Left hindlimb (tissue), 1 donor: ENCODE data around the gene SPINK4.

ENCODE experiments used
- DNase-seq: peaks from one replicate; pipeline ENCODE4 v3.0.0-alpha.2; 2018

The SPINK4 gene

DNA sequence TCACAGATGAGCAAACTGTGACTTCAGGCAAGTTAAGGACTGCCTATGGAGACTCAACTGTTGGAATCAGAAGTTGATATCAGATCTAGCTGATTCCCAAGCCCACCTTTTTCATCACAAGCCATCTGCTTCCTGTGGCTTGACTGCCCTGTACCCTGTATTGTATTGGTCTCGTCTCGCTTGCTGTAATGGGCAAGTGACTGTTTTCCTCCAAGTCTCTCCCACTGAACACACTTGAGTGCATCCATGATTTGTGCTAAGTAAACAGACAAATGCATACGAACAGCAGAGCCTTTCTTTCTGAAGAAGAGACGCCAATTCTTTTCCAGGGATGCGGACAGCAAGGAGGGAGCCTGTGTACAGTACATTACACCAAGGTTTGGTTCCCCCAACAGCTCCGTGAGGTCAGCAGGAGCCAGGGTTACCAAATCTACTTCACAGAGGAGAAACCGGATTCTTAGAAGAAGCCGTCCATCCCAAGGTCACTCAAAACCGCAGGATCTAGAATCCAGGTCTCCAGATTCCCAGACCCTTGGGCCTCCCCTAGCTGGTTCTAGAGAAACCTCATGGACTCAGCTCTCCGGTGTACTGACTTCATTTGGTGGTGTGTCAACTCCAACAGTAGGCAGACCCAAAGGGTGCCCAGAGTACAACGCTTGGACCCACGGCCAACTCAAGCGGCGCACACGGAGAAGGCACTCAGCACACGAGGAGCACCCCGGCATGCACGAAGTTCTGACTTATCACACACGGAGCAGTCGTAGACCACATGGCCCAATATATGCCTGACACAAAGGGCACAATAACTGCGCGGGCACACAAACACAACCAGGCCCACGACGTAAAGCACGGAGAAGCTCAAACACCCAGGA lies 23.4 kb downstream of the SPINK4 start:
- no peak for DNase-seq

- DNase-seq, result peak; percentile 47
Measured at GRCh38 chr9:33264003-33264472, 24.1 kb downstream of the SPINK4 start.

DNA sequence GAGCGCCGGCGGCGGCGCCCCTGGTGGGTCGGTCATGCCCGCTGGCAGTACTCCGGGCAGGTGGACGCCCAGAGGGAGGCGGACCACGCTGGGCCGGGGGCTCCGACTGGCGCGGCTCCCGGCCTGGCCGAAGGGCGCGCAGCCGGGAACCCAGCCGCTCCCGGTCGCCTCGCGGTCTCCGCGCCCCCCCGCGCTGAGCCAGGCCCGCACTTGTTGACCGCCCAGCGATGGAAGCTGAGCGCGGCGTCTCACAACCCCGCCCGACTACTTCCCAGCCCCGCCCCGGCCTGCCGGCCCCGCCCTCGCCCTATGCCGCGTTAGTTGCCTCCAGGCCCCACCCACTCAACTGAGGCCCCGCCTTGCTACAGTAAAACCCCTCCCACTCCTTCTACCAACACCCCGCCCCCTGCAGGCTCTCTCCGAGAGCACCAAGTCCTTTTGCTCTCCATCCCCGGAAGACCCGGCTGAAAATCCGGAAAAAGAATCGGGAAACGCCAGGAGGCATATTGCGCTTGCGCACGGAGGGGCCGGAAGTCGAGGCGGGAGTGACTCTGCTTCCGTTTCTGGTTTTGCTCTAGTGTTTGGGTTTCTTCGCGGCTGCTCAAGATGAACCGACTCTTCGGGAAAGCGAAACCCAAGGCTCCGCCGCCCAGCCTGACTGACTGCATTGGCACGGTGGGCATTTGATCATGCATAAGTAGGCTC lies 24.7 kb downstream of the SPINK4 start, which contains the start of the genes BAG1 and CHMP5:
Gene BAG1 (minus strand): TSS at position 236 of the 705 bp plus-strand sequence.
Gene CHMP5 (plus strand): TSS at position 577 of the 705 bp plus-strand sequence. CDS start 30 bp downstream, at position 607.
- peak; percentile 100 for DNase-seq

GRCh38 chr9:33265211-33265865 lies 25.4 kb downstream of the SPINK4 start:
- no peak for DNase-seq

DNA sequence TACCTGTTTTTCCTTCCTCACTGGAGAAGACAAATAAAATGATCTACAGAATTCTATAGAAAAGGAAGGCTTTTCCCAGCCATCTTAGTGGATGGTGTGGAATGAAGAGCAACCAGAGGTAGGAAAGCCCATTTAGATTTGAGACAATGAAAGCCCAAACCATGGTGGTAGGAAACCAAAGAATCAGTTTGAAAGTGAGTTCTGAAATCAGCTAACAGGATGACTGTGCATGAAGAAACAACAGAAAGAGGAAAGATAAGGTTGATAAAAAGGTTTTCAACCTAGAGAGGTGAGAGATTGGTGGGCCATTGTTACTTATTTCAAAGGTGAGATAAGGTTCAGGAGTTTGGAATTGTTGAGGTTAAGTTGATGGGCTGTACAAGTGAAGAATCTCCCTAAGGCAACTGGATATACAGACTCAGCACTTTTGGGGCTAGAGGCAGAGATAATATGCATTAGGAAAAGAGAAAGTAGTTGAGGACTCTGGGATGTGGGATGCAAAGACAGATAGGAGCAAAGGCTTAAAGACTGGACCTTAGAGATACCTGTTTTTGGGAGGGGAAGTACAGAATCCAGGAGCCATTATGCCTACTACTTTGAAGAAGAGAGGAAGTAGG lies 27.3 kb downstream of the SPINK4 start:
- no peak for DNase-seq

DNA sequence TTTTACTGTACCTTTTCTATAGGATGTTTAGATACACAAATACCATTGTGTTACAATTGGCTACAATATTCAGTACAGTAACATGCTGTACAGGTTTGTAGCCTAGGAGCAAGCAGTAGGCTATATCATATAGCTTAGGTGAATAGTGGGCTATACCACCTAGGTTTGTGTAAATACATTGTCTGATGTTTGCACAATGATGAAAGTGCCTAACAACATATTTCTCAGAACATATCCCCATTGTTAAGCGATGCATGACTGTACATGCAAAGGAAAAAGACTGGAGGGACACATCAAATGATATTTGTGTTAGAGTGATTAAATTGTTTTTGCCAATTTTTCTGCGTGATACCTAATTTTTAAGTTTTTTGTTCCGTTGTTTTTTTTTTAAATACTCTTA lies 30.2 kb downstream of the SPINK4 start:
- no peak for DNase-seq

DNA sequence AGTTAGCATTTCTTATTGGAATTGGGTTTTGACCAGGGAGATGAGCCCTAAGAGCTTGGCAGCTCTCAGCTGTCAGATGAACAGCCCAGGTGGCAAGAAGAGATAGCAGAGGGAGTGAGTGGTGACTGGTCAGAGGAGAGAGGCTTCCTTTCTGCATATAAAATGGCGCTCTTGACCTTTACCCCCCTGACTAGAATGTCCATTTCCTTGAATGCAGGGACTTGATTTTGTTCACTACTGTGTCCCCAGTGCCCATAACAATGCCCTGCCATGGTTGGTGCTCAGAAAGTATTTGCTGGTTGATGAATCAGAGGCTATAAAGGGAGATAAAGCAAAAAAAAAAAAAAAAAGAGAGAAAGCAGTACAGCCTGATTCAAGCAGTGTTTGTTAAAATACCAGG lies 32.1 kb downstream of the SPINK4 start:
- no peak for DNase-seq

DNA sequence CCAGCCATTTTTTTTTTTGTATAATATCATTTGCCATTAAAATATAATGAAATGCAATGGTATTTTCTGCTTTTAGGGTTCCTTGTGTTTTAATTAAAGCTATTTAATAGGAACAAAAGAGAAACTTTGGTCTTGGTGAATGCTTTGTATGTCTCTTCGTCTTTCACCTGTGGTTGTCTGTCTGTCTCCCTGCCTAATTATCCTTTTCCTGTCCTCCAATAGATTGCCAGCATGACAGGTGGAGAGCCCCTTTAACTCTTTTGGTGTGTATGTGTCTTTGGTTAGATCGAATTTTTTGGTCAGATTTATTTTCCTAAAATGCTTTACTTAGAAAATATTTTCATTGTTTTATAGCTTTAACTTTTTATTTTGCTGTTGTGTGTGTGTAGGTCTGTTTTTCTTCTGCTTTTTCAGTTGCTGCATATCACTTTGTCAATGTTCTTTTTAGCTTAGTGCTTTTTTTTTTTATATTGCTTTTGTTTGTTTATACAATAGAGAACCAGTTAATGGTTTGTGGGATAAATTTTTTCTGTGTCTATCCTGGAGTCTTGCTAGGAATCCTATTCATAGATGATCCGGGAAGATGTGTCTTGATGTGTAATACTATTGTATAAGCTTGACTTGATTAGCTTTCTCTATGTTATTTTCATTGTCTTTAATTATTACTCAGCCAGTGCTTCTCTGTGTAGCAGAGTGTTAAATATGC lies 33.5 kb downstream of the SPINK4 start:
- no peak for DNase-seq

GRCh38 chr9:33273972-33274328 lies 34.0 kb downstream of the SPINK4 start:
- no peak for DNase-seq

DNA sequence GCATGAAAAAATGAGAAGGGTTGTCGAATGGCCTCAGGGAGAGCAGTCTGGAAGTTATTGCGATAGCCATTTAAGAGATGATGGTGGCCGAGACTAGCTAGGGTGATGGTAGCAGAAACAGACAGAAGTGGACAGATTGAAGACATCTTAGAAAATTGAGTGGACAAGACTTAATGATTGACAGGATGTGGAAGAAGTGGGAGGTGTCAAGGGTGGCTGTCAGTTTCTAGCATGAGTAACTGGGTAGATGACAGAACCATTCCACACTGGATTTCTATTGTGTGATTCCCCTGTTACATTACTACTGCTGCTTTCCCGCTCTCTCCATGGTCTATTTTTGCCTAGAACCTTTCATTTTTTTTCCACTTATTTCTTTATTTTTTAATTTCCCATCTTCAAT lies 37.5 kb downstream of the SPINK4 start:
- DNase-seq, result no peak

DNA sequence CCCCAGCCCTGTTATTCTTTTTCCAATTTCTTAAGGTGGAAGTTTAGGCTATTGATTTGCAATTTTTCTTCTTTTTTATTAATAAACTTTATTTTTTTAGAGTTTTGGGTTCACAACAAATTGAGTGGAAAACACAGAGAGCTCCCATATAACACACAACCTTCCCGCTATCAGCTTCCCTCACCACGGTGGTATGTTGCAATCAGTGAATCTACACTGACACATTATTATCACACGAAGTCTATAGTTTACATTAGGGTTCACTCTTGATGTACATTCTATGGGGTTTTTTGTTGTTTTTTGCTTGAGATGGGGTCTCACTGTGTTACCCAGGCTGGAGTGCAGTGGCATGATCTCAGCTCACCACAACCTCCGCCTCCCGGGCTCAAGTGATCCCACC lies 45.5 kb downstream of the SPINK4 start:
- no peak for DNase-seq

DNA sequence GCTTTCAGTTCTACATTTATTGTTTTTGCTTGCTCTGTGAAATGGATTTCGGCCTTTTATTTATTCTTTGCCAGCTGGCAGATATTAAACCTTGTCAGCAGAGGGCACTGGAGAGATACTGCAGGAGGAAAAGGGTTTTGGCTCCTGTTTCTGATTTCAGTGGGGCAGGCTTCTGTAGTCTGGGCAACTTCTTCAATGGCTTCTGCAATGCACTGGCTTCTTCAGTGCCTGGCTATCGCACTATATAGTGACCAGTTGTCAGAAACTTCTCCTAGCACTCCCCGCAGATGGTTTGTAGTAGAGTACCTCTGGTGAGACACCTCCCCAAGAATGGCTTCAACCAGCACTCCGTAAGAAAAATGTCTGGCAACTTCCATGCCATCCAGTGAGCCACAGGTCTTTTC lies 47.1 kb downstream of the SPINK4 start:
- DNase-seq, result no peak

GRCh38 chr9:33288235-33288634 lies 48.3 kb downstream of the SPINK4 start:
- no peak for DNase-seq

- DNase-seq, result peak; percentile 32
Measured at GRCh38 chr9:33288828-33289483, 49.0 kb downstream of the SPINK4 start.

DNA sequence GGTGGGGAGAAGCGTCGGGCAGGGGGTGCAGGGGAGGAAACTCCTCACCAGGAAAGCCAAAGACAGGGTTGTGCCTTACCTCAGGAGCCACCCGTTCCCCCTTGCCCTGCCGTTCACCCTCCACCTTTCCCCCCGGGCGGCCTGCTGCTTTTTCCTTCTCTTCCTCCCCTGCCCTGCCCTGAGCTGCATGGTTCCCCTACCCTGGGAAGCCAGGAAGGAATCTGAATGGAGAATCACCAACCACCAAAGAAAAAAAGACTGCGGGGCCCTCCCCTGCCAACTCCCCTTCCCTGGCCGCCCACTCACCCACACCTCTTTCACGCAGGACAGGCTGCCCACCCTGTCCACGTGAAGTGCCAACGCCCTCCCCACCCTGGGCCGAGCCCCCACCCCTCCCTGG lies 49.5 kb downstream of the SPINK4 start:
- peak; percentile 46 for DNase-seq

DNA sequence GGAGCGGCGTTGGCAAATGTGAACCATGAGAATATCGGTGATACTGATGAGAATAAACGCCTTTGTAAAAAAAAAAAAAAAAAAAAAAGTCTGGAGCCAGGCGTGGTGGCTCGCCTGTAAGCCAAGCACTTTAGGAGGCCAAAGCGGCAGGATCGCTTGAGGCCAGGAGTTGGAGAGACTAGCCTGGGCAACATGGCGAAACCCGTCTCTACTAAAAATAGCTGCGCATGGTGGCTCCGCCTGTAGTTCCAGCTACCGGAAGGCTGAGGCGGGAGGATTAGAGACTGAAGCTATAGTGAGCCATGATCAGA lies 49.9 kb downstream of the SPINK4 start:
- no peak for DNase-seq

DNA sequence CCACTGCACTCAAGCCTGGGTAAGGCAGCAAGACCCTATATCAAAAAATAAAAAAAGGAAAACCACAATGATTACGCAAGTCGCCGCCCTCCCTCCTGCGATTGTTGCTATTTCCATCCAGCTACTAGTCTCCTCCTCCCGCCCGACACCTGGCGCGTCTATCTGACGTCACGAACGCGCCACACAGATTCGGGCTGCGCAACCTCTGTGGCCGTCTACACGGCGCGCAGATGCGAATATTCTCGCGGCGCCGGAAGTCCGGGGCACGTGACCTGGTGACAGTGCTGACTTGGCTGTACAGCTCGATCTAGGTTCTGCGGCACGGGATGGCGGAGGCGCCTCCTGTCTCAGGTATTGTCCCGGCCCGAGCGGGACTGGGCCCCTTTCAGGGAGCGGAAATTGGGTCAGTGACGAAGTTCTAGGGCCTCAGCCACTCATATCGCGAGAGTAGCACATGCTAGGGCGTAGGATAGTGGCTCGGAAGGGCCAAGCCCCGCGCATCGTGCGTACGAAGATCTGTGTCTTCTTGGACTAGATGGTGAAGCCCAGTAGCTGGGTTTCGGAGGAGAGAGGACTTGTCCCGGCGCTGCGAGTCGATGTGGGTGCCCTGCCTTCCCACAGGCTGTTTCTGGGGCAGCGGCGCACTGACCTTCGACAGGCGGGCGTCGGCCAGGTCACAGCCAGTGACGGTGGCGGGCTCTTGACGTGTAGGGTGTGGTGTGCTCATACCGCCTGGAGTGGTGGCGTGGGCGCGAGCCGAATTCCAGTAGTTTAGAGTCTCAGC lies 50.5 kb downstream of the SPINK4 start, which contains the start of gene NFX1:
Gene NFX1 (plus strand): TSS at position 270 of the 784 bp plus-strand sequence. CDS start 57 bp downstream, at position 327.
- DNase-seq, result peak; percentile 99

DNA sequence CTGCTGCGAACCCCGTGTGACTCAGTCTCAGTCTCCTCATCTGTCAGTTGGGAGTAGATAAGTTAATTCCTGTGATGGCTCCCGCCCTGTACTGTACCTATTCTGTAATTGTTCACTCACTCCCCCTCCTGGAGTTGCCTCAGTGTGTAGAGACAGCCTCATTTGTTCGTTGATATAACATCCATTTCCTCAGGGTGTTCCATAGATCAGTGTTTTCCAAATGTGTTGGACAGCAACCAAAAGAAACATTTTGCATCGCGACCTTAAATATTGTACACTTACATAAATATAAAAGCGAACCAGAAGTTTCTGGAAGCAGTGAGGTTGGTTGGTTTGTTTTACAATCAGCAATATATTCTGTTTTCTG lies 51.0 kb downstream of the SPINK4 start:
- DNase-seq, result no peak

DNA sequence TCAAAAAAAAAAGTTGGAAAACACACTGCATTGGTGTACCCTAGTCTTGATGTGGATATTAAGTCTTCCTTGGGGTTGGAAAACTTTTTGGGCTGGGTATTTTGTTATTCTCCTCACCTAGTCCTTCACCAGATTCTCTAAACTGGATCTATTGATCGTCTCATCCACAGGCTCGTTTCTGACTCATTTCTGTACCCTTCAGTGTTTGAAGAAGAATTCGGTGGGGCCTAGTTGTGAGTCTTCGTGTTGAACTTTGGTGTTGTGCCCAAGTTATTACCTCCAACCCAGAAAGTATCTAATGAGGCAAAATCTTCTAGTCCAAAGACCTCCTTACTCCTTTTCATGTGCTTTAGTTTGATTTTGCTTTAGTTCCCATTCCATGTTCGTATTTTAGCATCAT lies 51.9 kb downstream of the SPINK4 start:
- no peak for DNase-seq

DNA sequence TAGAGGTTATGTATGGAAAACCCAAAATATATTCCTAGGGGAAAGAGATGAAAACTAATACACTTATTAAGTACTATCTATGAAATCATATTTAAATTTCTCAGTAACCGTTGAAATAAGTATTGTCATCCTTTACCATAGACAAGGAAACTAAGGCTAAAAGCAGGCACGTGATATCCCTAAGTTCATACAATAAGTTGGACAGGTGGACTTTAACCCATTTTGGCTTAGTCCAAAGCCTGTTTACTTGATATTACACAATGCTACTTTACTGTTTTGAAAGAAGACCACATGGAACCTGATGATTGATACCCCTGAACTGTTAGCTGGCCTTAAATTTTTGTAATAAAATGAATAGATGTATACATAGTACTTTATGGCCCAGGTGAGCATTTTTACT lies 53.8 kb downstream of the SPINK4 start:
- no peak for DNase-seq
